ENCODE results near the gene MAP3K12. TPM values are rescaled to one million over a fixed set of nuclear protein-coding genes. Genes with fewer than 3 reads are reported as not detected.

MAP3K12 gene
- total and polyA plus RNA-seq, 2 of the 13 experiments (the other 11 are each of a cell fraction or from before 2014, with no cell fraction given): 0.20 to 1.1 TPM

DNA sequence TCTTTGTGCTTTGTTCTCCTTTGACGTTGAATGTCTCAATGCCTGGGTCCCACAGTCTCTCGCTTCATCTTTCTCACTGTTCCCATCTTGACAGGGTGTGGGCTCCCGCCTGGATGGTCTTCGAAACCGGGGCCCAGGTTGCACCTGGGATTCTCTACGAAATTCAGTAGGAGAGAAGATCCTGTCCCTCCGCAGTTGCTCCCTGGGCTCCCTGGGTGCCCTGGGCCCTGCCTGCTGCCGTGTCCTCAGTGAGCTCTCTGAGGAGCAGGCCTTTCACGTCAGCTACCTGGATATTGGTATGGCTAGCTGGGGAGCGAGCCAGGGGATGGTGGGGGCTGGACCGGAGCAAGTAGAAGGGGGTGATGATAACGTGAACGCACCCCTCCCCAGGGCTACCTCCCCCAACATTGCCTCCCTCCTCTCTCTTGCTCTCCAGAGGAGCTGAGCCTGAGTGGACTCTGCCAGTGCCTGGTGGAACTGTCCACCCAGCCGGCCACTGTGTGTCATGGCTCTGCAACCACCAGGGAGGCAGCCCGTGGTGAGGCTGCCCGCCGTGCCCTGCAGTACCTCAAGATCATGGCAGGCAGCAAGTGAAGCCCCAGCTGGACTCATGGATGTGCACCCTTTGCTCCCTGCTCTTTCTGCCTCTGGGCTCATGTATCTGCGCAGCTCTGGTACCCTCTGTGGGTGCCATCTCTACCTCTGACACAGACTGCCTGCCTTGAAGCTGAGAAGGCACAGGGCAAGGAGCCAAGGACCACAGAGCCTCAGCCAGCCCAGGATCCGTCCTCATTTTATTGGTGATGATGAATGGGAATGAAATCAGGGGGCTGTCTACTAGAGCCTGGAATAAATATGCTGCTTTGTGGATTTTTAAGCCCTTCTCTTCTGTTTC is 6.5 kb upstream of the MAP3K12 start:
- Histone ChIP-seq H3K36me3 (replicated peaks in 1 of 2; ENCODE audit: control insufficient read depth in 1 of 2, insufficient read depth in 2 of 2, low read length in 2 of 2) (peaks cover 10 to 23% of the 10 kb centered on the region in 2 experiments; a peak in 4 of 5 replicates), H3K4me2 (ENCODE audit: low read depth, low read length) (no peak overlapping the region), H3K27ac (ENCODE audit: extremely low read length, insufficient read depth, low read length) (no peak overlapping the region), H3K27me3 (ENCODE audit: control insufficient read depth in 1 of 2, insufficient read depth in 2 of 2, low read length in 2 of 2) (no peaks in the 10 kb centered on the region), H3K9me3 (ENCODE audit: low read length) (no peaks in the 10 kb centered on the region), H3K4me3 (replicated peaks in 1 of 3; ENCODE audit: insufficient read depth in 1 of 3, low read depth in 2 of 3, low read length in 3 of 3) (no peak overlapping the region), H4K20me1 (ENCODE audit: insufficient read depth, low read length) (no peaks in the 10 kb centered on the region), H3K9ac (ENCODE audit: insufficient read depth, low read depth, low read length) (no peak overlapping the region), H3K4me1 (ENCODE audit: insufficient read depth, low read length) (peaks cover 18% of the 10 kb centered on the region), H2AFZ (ENCODE audit: low read length) (no peak overlapping the region), H3K79me2 (ENCODE audit: insufficient read depth, low read length) (peaks cover 16% of the 10 kb centered on the region)
- DNase-seq (ENCODE audit: low spot score): no peak
- TF ChIP-seq POLR2G (IDR thresholded peaks at IDR 0.05; ENCODE audit: low read depth, low read length) (peak; percentile 25; the same call in 1 of the 2 replicates), XRCC5 (optimal IDR thresholded peaks at IDR 0.05; ENCODE audit: low read length) (no peak)
- WGBS (ENCODE audit: low lambda C conversion rate): 96% methylated on average over 14 of the region's 19 CpGs
- no peak for FAIRE-seq
- in situ Hi-C loops (cut with HindIII; ENCODE audit: extremely low pct_ligation_motif_present, low pct_unique_long_range_greater_than_20kb): no loop called here
- ATAC-seq: no peak
- no TSS peak for BruUV-seq (replicated peaks)
- ChIA-PET POLR2A (interaction anchor here (1.4 kb wide), 1 partner anchor 185 kb away, joined by 3 read pairs; the partner anchor contains the start of gene AAAS), CTCF (ENCODE audit: low intra/inter-chr PET ratio, low total read pairs) (no interaction called here)
- intact Hi-C loops (cut with micrococcal nuclease; ENCODE audit: unreplicated experiment): loop anchor here (5.0 kb wide), 1 partner anchor 34 kb away; no protein-coding TSS in a partner anchor

DNA sequence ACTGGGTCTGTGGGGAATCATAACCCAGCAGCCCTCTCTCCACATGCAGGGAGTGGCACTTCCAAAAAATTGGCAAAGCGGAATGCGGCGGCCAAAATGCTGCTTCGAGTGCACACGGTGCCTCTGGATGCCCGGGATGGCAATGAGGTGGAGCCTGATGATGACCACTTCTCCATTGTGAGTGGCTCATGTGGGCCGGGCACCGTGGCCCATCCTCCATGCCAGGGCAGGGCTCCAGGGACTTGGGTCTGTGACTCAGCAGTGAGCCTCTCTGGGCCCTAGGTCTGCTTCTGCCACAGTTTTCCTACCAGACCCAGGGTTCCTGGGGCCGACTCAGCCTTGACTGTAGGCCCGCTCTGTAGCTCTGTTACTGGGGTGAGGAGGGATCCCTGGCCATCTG is 5.8 kb upstream of the MAP3K12 start:
- DNase-seq (ENCODE audit: low spot score): no peak
- peak; percentile 16 for TF ChIP-seq AGO2 (optimal IDR thresholded peaks at IDR 0.05; ENCODE audit: low read depth, low read length)
- no peak for TF ChIP-seq ZNF652 (CRISPR knock-in tag; IDR thresholded peaks at IDR 0.05; ENCODE audit: borderline replicate concordance, low read depth)
- H3K4me3 ChIP-seq (replicated peaks in 1 of 3; ENCODE audit: insufficient read depth in 1 of 3, low read depth in 2 of 3, low read length in 3 of 3): no peak overlapping the region
- no peak for FAIRE-seq
- ChIA-PET POLR2A (no interaction called here), CTCF (ENCODE audit: low intra/inter-chr PET ratio, low total read pairs) (no interaction called here)
- no peaks in the 10 kb centered on the region for H3K9me3 ChIP-seq (ENCODE audit: low read length)
- WGBS (ENCODE audit: low lambda C conversion rate): 91% methylated on average over 9 of the region's 10 CpGs
- no peak overlapping the region for H3K9ac ChIP-seq (ENCODE audit: insufficient read depth, low read depth, low read length)
- intact Hi-C loops (cut with micrococcal nuclease; ENCODE audit: unreplicated experiment): loop anchor here (5.0 kb wide), 1 partner anchor 33 kb away; no protein-coding TSS in a partner anchor
- BruUV-seq (replicated peaks): no TSS peak
- H3K27me3 ChIP-seq (ENCODE audit: control insufficient read depth in 1 of 2, insufficient read depth in 2 of 2, low read length in 2 of 2): no peaks in the 10 kb centered on the region; a peak in 1 of 5 replicates
- in situ Hi-C loops (cut with HindIII; ENCODE audit: extremely low pct_ligation_motif_present, low pct_unique_long_range_greater_than_20kb): no loop called here
- H3K4me1 ChIP-seq (ENCODE audit: insufficient read depth, low read length): peaks cover 18% of the 10 kb centered on the region
- peaks cover 10 to 23% of the 10 kb centered on the region in 2 experiments; a peak in 4 of 5 replicates for H3K36me3 ChIP-seq (replicated peaks in 1 of 2; ENCODE audit: control insufficient read depth in 1 of 2, insufficient read depth in 2 of 2, low read length in 2 of 2)
- no peaks in the 10 kb centered on the region for H4K20me1 ChIP-seq (ENCODE audit: insufficient read depth, low read length)
- H2AFZ ChIP-seq (ENCODE audit: low read length): no peak overlapping the region
- no peak for ATAC-seq
- peaks cover 16% of the 10 kb centered on the region for H3K79me2 ChIP-seq (ENCODE audit: insufficient read depth, low read length)
- H3K27ac ChIP-seq (ENCODE audit: extremely low read length, insufficient read depth, low read length): no peak overlapping the region
- H3K4me2 ChIP-seq (ENCODE audit: low read depth, low read length): no peak overlapping the region

Measured in HepG2 (cell line).